OCI-LY1 (cell line): ENCODE measurements around the gene METAP1.

Source experiments
- EZH2 ChIP-seq: fragments of 200-600 bp; sonication (generic), shearing (Covaris generic); IDR thresholded peaks from 2 replicates; pipeline ENCODE4 v1.8.0; 2017; ENCODE audit warnings: borderline replicate concordance, mixed run types, mild to moderate bottlenecking, antibody characterized with exemption, low read length, moderate library complexity, mixed read lengths
- TF ChIP-seq, protein P1 (sequence below): fragments of 200-600 bp; sonication (generic), shearing (Covaris generic); IDR thresholded peaks from 2 replicates; pipeline ENCODE4 v1.5.1; 2017; ENCODE audit warnings: mild to moderate bottlenecking, antibody characterized with exemption, low read length, moderate library complexity, mixed read lengths

DNA sequence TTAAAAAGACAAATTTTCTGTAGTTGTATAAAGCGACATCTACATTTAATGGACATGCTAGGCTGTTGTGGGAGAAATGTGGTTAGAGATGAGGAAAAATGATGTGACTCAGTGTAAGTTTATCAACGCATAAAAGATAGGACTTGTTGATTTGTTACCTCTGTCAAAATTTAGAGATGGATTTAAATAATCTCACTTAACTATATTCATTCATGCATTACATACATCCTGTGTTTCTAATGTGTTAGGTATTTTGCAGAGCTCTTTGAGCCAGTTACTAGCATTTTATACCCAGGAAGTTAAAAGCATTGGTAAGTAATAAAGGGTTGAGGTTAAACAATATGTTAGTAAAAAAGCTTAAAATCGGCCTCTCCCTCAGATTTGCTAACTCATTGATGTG, 34.3 kb downstream of the METAP1 start:
- TF ChIP-seq, protein P1, sequence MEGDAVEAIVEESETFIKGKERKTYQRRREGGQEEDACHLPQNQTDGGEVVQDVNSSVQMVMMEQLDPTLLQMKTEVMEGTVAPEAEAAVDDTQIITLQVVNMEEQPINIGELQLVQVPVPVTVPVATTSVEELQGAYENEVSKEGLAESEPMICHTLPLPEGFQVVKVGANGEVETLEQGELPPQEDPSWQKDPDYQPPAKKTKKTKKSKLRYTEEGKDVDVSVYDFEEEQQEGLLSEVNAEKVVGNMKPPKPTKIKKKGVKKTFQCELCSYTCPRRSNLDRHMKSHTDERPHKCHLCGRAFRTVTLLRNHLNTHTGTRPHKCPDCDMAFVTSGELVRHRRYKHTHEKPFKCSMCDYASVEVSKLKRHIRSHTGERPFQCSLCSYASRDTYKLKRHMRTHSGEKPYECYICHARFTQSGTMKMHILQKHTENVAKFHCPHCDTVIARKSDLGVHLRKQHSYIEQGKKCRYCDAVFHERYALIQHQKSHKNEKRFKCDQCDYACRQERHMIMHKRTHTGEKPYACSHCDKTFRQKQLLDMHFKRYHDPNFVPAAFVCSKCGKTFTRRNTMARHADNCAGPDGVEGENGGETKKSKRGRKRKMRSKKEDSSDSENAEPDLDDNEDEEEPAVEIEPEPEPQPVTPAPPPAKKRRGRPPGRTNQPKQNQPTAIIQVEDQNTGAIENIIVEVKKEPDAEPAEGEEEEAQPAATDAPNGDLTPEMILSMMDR = no peak
- no peak for TF ChIP-seq EZH2
